Hematopoietic multipotent progenitor cell (in vitro differentiated cells): ENCODE measurements around the gene ADAMTS2. TPM values are rescaled to one million over a fixed set of nuclear protein-coding genes. Genes with fewer than 3 reads are reported as not detected.

ENCODE experiments used
- DNase-seq, 3 donors: peaks; one replicate each; pipeline ENCODE4 v3.0.0-alpha.2; 2011 to 2015; ENCODE audit warnings: low read depth in 2 of 3, low spot score in 2 of 3
- small RNA-seq: library from RNA; depleted of rRNA; stranded (forward); fragments of <200 nt; gene quantifications from one replicate; pipeline ENCODE3, GENCODE V24; 2012
- total RNA-seq: library from RNA; depleted of rRNA; stranded (reverse); fragments of >200 nt; gene quantifications from one replicate; pipeline ENCODE4 v1.2.3, GENCODE V29; 2012

Gene ADAMTS2
- total RNA-seq, 1 donor = 0.27 TPM

DNA sequence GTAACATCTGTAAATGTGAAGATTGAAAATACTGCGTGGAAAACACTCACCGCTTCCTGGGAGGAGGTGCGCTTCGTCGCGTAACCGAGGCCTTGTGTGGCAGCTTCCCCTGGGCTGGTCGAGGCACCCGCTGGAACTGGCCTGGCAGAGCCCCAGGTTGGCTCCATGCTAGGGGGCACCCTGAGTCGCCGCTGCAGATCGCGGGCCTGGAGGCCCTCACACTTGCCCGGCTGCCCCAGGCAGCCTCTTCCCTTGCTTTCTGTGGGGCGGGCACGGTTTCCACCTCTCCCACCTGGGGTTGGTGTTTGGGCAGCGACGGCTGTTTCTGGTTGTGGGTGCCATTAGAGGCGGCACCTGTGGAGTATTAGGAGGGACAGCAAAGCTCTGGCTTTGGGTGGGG is 284.2 kb downstream of the ADAMTS2 start:
- DNase-seq = no peak

Small RNA genes lying within 50 kb of the gene (small RNA-seq; reads per million reads assigned to genes)
- not detected for gene AC109479.2

Other genes starting within 250 kb of the ADAMTS2 start
- gene RUFY1, start 205.1 kb upstream of the ADAMTS2 start, total RNA-seq = 38.2 TPM